ENCODE results near the gene MARF1.

GRCh38 chr16:15639061-15639568 is 3.8 kb downstream of the MARF1 start:
- TF ChIP-seq CTCF (conservative IDR thresholded peaks at IDR 0.05) = no peak
- no peak for TF ChIP-seq EZH2 (IDR thresholded peaks at IDR 0.05; ENCODE audit: low read depth)
